Transverse colon (tissue), 4 donors: ENCODE measurements around the gene LINC00237. TPM values are rescaled to one million over a fixed set of nuclear protein-coding genes. Genes with fewer than 3 reads are reported as not detected.

Experiments used
- DNase-seq: peaks from one replicate; pipeline ENCODE4 v3.0.0-alpha.2; 2019
- H3K27ac ChIP-seq, 4 donors: fragments of 200-600 bp; sonication (generic); 2 replicates each; pipeline ENCODE4 v1.5.1; 2016 to 2018; ENCODE audit warnings: inconsistent platforms in 4 of 4
- H3K27me3 ChIP-seq: fragments of 200-600 bp; sonication (generic); 2 replicates; pipeline ENCODE4 v1.5.1; 2017; ENCODE audit warnings: inconsistent platforms
- H3K36me3 ChIP-seq, 4 donors: fragments of 200-600 bp; sonication (generic); 2 replicates each; pipeline ENCODE4 v1.5.1; 2017 to 2019; ENCODE audit warnings: inconsistent platforms in 4 of 4
- H3K4me1 ChIP-seq, 4 donors: fragments of 200-600 bp; sonication (generic); 2 replicates each; pipeline ENCODE4 v1.5.1; 2017 to 2020; ENCODE audit warnings: inconsistent platforms in 4 of 4
- H3K4me3 ChIP-seq, 4 donors: fragments of 200-600 bp; sonication (generic); 1 replicate in 1 of 4; 2 replicates in 3 of 4; pipeline versions ENCODE4 v1.5.1 to v1.6.1; 2017 to 2019; ENCODE audit warnings: inconsistent platforms in 4 of 4
- H3K9me3 ChIP-seq, 2 donors: fragments of 200-600 bp; sonication (generic); 2 replicates each; pipeline ENCODE4 v1.5.1; 2017 to 2019; ENCODE audit warnings: inconsistent platforms in 2 of 2
- EP300 ChIP-seq: sonication (generic); formaldehyde crosslinking; IDR thresholded peaks from one replicate; pipeline ENCODE4 v1.6.1; 2017; ENCODE audit warnings: antibody characterized with exemption, low read depth
- POLR2A ChIP-seq: fragments of 450-650 bp; IDR thresholded peaks from one replicate; pipeline ENCODE4 v1.6.1; 2016; ENCODE audit warnings: antibody characterized with exemption, mild to moderate bottlenecking, moderate library complexity
- POLR2AphosphoS5 ChIP-seq, 3 donors: sonication (generic); formaldehyde crosslinking; IDR thresholded peaks; one replicate each; pipeline ENCODE4 v1.6.1; 2016; ENCODE audit warnings: antibody characterized with exemption in 3 of 3
- WGBS, 2 donors: methylation state at CpG; one replicate each; pipeline ENCODE4 v1.1.5; 2018; ENCODE audit warnings: low coverage in 1 of 2; 5-methylcytosine and 5-hydroxymethylcytosine counted together
- in situ Hi-C, 4 donors: fragments of 200-750 bp; cut with MboI; loops; one replicate each; pipeline versions ENCODE4 v1.15.0 to v1.15.1; 2017; ENCODE audit warnings: low sequenced_read_pairs in 3 of 4, low pct_ligation_motif_present in 1 of 4, low pct_unique_long_range_greater_than_20kb in 1 of 4
- intact Hi-C: fragments of 100-400 bp; cut with DNase I; formaldehyde crosslinking; loops from one replicate; pipeline ENCODE4 v1.15.1; 2023; ENCODE audit warnings: low total_unique reads
- total RNA-seq, 4 donors: library from RNA; depleted of rRNA; stranded (reverse); fragments of >200 nt; gene quantifications; one replicate each; pipeline ENCODE4 v1.1.0, GENCODE V29; 2016
- TF ChIP-seq, protein P1 (sequence below), 5 experiments: fragments of 200-600 bp in 3 of 5; fragments of 450-650 bp in 2 of 5; sonication (generic) in 3 of 5; IDR thresholded peaks; 1 replicate in 2 of 5; 2 replicates in 3 of 5; pipeline ENCODE4 v1.5.1; 2016 to 2017; ENCODE audit warnings: antibody characterized with exemption in 5 of 5, inconsistent platforms in 3 of 5, mild to moderate bottlenecking in 2 of 5, moderate library complexity in 1 of 5

Gene LINC00237
- total RNA-seq, 4 donors from 2014 or later: not detected

DNA sequence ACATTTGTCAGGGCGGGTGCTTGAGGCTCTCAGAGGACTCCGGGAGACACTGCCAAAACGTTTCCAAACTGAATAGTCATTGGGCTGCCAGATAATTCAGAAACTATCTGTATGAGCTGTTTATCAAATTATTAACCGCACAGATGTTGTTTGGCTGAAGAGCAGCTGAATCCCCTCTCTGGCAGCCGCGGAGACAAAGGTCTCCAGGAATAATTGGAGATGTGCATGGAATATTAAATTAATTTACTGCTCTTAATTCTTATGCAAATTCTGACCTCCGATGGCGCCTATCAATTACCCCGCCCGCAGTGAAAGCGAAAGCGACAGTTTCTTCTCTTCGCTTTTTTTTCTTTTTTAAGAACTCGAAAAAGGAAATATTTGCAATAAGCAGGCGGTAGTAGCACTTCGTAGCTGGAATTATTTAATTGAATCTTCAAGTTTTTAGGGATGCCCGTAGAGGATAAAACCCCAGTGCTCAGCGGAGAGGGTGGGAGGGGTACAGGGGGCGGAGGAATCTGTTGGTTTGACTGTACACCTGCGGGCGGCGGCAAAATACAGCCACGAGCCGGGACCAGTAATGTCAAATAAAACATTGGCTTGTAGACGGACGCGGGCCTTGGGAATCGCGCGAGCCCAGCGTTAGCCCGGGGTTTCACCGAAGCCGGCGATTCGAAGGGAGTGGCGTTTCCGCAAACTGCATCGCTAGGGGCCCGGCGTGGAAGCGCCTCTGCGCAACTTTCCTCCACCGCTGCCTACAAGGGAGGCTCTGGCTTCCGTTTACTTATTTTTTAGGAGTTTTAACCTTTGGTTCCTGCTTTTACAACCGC, 6.2 kb downstream of the LINC00237 start:
- H3K9me3 ChIP-seq: no peaks in the 10 kb centered on the region
- H3K27me3 ChIP-seq: peaks cover 95% of the 10 kb centered on the region
- 4 to 5% methylated on average over 18 to 46 of the region's 46 CpGs for WGBS, 2 donors
- TF ChIP-seq EP300 (no peak), POLR2AphosphoS5 (IDR thresholded peaks at IDR 0.05) (no peak), POLR2A (no peak)
- TF ChIP-seq, protein P1, sequence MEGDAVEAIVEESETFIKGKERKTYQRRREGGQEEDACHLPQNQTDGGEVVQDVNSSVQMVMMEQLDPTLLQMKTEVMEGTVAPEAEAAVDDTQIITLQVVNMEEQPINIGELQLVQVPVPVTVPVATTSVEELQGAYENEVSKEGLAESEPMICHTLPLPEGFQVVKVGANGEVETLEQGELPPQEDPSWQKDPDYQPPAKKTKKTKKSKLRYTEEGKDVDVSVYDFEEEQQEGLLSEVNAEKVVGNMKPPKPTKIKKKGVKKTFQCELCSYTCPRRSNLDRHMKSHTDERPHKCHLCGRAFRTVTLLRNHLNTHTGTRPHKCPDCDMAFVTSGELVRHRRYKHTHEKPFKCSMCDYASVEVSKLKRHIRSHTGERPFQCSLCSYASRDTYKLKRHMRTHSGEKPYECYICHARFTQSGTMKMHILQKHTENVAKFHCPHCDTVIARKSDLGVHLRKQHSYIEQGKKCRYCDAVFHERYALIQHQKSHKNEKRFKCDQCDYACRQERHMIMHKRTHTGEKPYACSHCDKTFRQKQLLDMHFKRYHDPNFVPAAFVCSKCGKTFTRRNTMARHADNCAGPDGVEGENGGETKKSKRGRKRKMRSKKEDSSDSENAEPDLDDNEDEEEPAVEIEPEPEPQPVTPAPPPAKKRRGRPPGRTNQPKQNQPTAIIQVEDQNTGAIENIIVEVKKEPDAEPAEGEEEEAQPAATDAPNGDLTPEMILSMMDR (IDR thresholded peaks at IDR 0.05): no peak
- H3K4me1 ChIP-seq: peaks cover 6 to 38% (median 35%) of the 10 kb centered on the region in 4 donors
- no peaks in the 10 kb centered on the region for H3K36me3 ChIP-seq
- peak; percentile 42 for DNase-seq
- in situ Hi-C loops: loop anchor here in 1 of 4 donors (25.0 kb wide), 1 partner anchor 412 kb away; the partner anchor contains the start of gene NKX2-2
- intact Hi-C loops: no loop called here
- peak overlapping the region; percentile 8 to 57 (median 32) for H3K4me3 ChIP-seq
- no peak overlapping the region for H3K27ac ChIP-seq

DNA sequence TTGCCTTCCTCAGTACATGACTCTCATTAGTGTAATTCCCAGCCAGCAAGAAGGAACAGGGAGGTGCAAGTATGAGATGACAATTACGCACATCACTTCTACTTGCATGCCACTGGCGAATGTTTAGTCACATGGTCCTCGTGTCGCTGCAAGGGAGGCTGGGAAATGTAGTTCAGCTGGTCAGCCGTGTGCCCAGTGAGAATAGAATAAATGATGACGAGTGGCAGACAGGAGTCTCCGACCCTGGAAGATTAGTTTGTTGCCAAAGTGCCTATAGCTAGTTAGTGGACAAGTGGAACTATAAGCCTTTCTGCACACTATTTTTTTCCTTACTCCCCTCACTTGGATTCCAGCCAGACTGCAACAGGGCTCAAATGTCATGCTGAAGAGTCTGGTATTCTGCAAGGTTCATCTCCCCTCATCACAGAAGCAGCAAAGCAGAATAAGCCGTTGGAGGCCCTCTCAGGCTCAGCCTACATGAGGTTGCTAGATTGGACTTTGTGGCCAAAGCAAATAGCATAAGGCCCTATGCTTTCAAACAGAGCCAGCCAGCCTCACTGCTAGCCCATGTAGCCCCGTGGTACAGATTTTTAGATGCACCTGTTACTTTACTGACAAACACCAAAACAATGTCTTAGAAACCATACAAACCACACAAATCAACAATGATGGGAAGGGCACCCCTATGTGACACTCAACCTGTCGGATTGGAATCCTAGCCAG, 9.7 kb downstream of the LINC00237 start:
- peaks cover 0 to 19% (median 15%) of the 10 kb centered on the region in 4 donors for H3K4me1 ChIP-seq
- in situ Hi-C loops: loop anchor here in 1 of 4 donors (25.0 kb wide), 1 partner anchor 416 kb away; the partner anchor contains the start of gene NKX2-2
- peaks cover 94% of the 10 kb centered on the region for H3K27me3 ChIP-seq
- H3K27ac ChIP-seq: no peak overlapping the region
- intact Hi-C loops: no loop called here
- no peaks in the 10 kb centered on the region for H3K9me3 ChIP-seq
- H3K4me3 ChIP-seq: no peak overlapping the region
- DNase-seq: no peak
- TF ChIP-seq POLR2A (no peak), EP300 (no peak), POLR2AphosphoS5 (IDR thresholded peaks at IDR 0.05) (no peak)
- TF ChIP-seq, protein P1 (IDR thresholded peaks at IDR 0.05): no peak
- no peaks in the 10 kb centered on the region for H3K36me3 ChIP-seq
- WGBS, 2 donors: 42 to 71% methylated on average over 2 to 10 of the region's 10 CpGs

DNA sequence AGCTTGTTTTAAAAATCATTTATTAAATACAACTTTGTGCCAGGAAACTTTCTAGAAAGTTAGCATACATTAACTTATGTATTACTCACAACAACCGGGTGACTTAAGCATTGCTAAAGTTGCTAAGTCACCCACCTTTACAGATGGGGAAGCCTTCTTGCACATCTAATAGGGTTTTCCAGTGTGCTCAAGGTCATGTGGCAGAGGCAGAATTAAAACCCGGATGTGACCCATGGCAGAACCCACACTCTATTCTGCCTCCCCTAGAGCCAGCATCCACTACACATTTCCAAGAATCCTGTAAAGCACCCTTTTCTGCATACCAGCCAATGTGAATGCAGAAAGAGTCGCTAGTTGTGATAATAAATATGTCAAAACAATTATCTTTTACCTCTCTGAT, 13.4 kb downstream of the LINC00237 start:
- H3K9me3 ChIP-seq: no peaks in the 10 kb centered on the region
- H3K36me3 ChIP-seq: no peaks in the 10 kb centered on the region
- intact Hi-C loops: no loop called here
- peaks cover 93% of the 10 kb centered on the region for H3K27me3 ChIP-seq
- TF ChIP-seq, protein P1 (IDR thresholded peaks at IDR 0.05): no peak
- TF ChIP-seq EP300 (no peak), POLR2AphosphoS5 (IDR thresholded peaks at IDR 0.05) (no peak), POLR2A (no peak)
- DNase-seq: no peak
- no peak overlapping the region for H3K4me3 ChIP-seq
- in situ Hi-C loops: loop anchor here in 1 of 4 donors (25.0 kb wide), 1 partner anchor 419 kb away; the partner anchor contains the start of gene NKX2-2
- WGBS, 2 donors: 60 to 71% methylated on average over 1 to 3 of the region's 3 CpGs
- H3K4me1 ChIP-seq: no peaks in the 10 kb centered on the region
- no peak overlapping the region for H3K27ac ChIP-seq

DNA sequence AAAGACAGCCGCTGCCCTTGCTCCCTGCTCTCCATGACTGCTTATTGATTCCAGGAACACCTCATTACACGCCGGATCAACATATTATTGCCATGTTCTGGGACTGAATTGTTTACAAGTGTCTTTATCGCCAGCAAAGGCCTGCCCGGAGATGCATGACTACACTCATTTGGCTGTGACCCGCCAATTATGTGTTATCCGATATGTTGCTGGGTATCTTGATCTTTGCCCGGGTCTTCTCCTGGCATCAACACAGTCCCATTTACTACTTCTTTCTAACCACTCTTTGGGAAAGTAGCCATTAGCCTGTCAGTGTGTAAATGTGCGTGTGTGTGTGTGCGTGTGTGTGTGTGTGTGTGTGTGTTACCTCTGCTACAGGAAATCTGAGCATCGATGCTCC, 15.4 kb downstream of the LINC00237 start:
- no peak overlapping the region for H3K4me3 ChIP-seq
- H3K27me3 ChIP-seq: peaks cover 79% of the 10 kb centered on the region
- in situ Hi-C loops (loop anchor here in 1 of 4 donors (25.0 kb wide), 1 partner anchor 422 kb away; the partner anchor contains the start of gene NKX2-2), intact Hi-C loops (no loop called here)
- DNase-seq: no peak
- no peaks in the 10 kb centered on the region for H3K36me3 ChIP-seq
- H3K9me3 ChIP-seq: no peaks in the 10 kb centered on the region
- WGBS, 2 donors: 75 to 77% methylated on average over 6 to 11 of the region's 11 CpGs
- TF ChIP-seq POLR2A (no peak), POLR2AphosphoS5 (IDR thresholded peaks at IDR 0.05) (no peak), EP300 (no peak)
- TF ChIP-seq, protein P1 (IDR thresholded peaks at IDR 0.05): no peak
- no peaks in the 10 kb centered on the region for H3K4me1 ChIP-seq
- no peak overlapping the region for H3K27ac ChIP-seq
